DND-41 (cell line): ENCODE results near the gene RYR2.

ENCODE experiments used
- ATAC-seq: fragments of 200-7000 bp; cut with Tn5 transposase; 3 replicates; pipeline ENCODE4 v1.9.1; 2021; ENCODE audit warnings: low read depth; ENCODE audit not compliant: insufficient read depth
- DNase-seq: peaks from one replicate; pipeline ENCODE4 v3.0.0-alpha.2; 2020
- H2AFZ ChIP-seq: 2 replicates; pipeline ENCODE4 v1.6.0; 2012; ENCODE audit warnings: low read depth, low read length
- H3K27ac ChIP-seq: 2 replicates; pipeline ENCODE4 v1.5.1; 2012; ENCODE audit warnings: low read length, inconsistent platforms
- H3K27me3 ChIP-seq: fragments of 200-600 bp; sonication (generic); 2 replicates; pipeline ENCODE4 v1.6.0; 2012; ENCODE audit warnings: low read length, mild to moderate bottlenecking, inconsistent platforms; ENCODE audit not compliant: insufficient read depth, poor library complexity
- H3K36me3 ChIP-seq: 2 replicates; pipeline ENCODE4 v1.5.1; 2012; ENCODE audit warnings: low read length, inconsistent platforms; ENCODE audit not compliant: insufficient read depth
- H3K4me1 ChIP-seq: 2 replicates; pipeline ENCODE4 v1.5.1; 2012; ENCODE audit warnings: mild to moderate bottlenecking, low read length; ENCODE audit not compliant: insufficient read depth
- H3K4me2 ChIP-seq: 2 replicates; pipeline ENCODE4 v1.6.0; 2012; ENCODE audit warnings: mild to moderate bottlenecking, moderate library complexity, low read length, inconsistent platforms; ENCODE audit not compliant: insufficient read depth
- H3K4me3 ChIP-seq, 2 experiments: fragments of 200-600 bp in 1 of 2; shearing (Covaris generic) in 1 of 2; 2 replicates each; pipeline ENCODE4 v1.5.1; 2012 to 2016; ENCODE audit warnings: inconsistent platforms in 2 of 2, low read length in 2 of 2, mild to moderate bottlenecking in 2 of 2, low read depth in 1 of 2, moderate library complexity in 1 of 2
- H3K79me2 ChIP-seq: 2 replicates; pipeline ENCODE4 v1.6.0; 2012; ENCODE audit warnings: low read length, inconsistent platforms; ENCODE audit not compliant: insufficient read depth
- H3K9ac ChIP-seq: 2 replicates; pipeline ENCODE4 v1.6.0; 2012; ENCODE audit warnings: low read depth, mild to moderate bottlenecking, inconsistent platforms, low read length, moderate library complexity
- H3K9me3 ChIP-seq: 2 replicates; pipeline ENCODE4 v1.5.1; 2012; ENCODE audit warnings: low read length, moderate library complexity, mild to moderate bottlenecking, inconsistent platforms; ENCODE audit not compliant: insufficient read depth, severe bottlenecking
- H4K20me1 ChIP-seq: 2 replicates; pipeline ENCODE4 v1.6.0; 2012; ENCODE audit warnings: low read length; ENCODE audit not compliant: insufficient read depth
- CTCF ChIP-seq: IDR thresholded peaks from 2 replicates; pipeline ENCODE4 v1.5.1; 2012; ENCODE audit warnings: borderline replicate concordance, low read length, moderate library complexity, mild to moderate bottlenecking; ENCODE audit not compliant: poor library complexity, severe bottlenecking; ENCODE audit errors: extremely low read depth
- EZH2 ChIP-seq: IDR thresholded peaks from 3 replicates; pipeline ENCODE4 v1.6.1; 2012; ENCODE audit warnings: borderline replicate concordance, low read depth, mild to moderate bottlenecking, moderate library complexity, low read length, inconsistent platforms; ENCODE audit not compliant: severe bottlenecking

RYR2 gene

GRCh38 chr1:237763137-237763536 is 721.2 kb downstream of the RYR2 start:
- Histone ChIP-seq H3K79me2 (no peaks in the 10 kb centered on the region), H3K9me3 (no peaks in the 10 kb centered on the region), H3K27me3 (no peaks in the 10 kb centered on the region), H3K27ac (no peak overlapping the region), H3K4me1 (no peaks in the 10 kb centered on the region), H2AFZ (no peak overlapping the region), H4K20me1 (no peaks in the 10 kb centered on the region), H3K4me3 (no peak overlapping the region), H3K4me2 (no peak overlapping the region), H3K9ac (no peak overlapping the region), H3K36me3 (no peaks in the 10 kb centered on the region)
- TF ChIP-seq CTCF (no peak), EZH2 (no peak)
- ATAC-seq: no peak
- DNase-seq: no peak

GRCh38 chr1:237763751-237764150 is 721.8 kb downstream of the RYR2 start:
- Histone ChIP-seq H3K9me3 (no peaks in the 10 kb centered on the region), H4K20me1 (no peaks in the 10 kb centered on the region), H3K27me3 (no peaks in the 10 kb centered on the region), H3K9ac (no peak overlapping the region), H3K27ac (no peak overlapping the region), H3K36me3 (no peaks in the 10 kb centered on the region), H3K4me3 (no peak overlapping the region), H3K4me1 (no peaks in the 10 kb centered on the region), H3K79me2 (no peaks in the 10 kb centered on the region), H3K4me2 (no peak overlapping the region), H2AFZ (no peak overlapping the region)
- TF ChIP-seq CTCF (no peak), EZH2 (no peak)
- ATAC-seq: no peak
- no peak for DNase-seq

GRCh38 chr1:237769916-237770315 is 727.9 kb downstream of the RYR2 start:
- Histone ChIP-seq H3K9ac (no peak overlapping the region), H3K79me2 (no peaks in the 10 kb centered on the region), H4K20me1 (no peaks in the 10 kb centered on the region), H3K27me3 (no peaks in the 10 kb centered on the region), H3K36me3 (no peaks in the 10 kb centered on the region), H3K27ac (no peak overlapping the region), H3K9me3 (no peaks in the 10 kb centered on the region), H3K4me2 (no peak overlapping the region), H3K4me3 (no peak overlapping the region), H2AFZ (no peak overlapping the region), H3K4me1 (no peaks in the 10 kb centered on the region)
- TF ChIP-seq CTCF (no peak), EZH2 (no peak)
- no peak for DNase-seq
- ATAC-seq: no peak

GRCh38 chr1:237772009-237772408 is 730.0 kb downstream of the RYR2 start:
- TF ChIP-seq EZH2 (no peak), CTCF (no peak)
- DNase-seq: no peak
- Histone ChIP-seq H3K27ac (no peak overlapping the region), H3K27me3 (no peaks in the 10 kb centered on the region), H3K9ac (no peak overlapping the region), H2AFZ (no peak overlapping the region), H3K4me1 (no peaks in the 10 kb centered on the region), H3K79me2 (no peaks in the 10 kb centered on the region), H3K4me3 (no peak overlapping the region), H3K36me3 (no peaks in the 10 kb centered on the region), H4K20me1 (no peaks in the 10 kb centered on the region), H3K4me2 (no peak overlapping the region), H3K9me3 (no peaks in the 10 kb centered on the region)
- ATAC-seq: no peak
